Prostate gland (tissue), 2 donors: ENCODE data around the gene PARP16.

Experiments used
- POLR2A ChIP-seq: fragments of 450-650 bp; IDR thresholded peaks from one replicate; pipeline ENCODE4 v1.6.1; 2016; ENCODE audit warnings: antibody characterized with exemption, mild to moderate bottlenecking
- TF ChIP-seq, protein P1 (sequence below), 4 experiments: fragments of 200-600 bp in 2 of 4; fragments of 450-650 bp in 2 of 4; sonication (generic) in 2 of 4; IDR thresholded peaks; 1 replicate in 3 of 4; 2 replicates in 1 of 4; pipeline ENCODE4 v1.5.1; 2016 to 2019; ENCODE audit warnings: antibody characterized with exemption in 4 of 4, mild to moderate bottlenecking in 2 of 4, moderate library complexity in 2 of 4

DNA sequence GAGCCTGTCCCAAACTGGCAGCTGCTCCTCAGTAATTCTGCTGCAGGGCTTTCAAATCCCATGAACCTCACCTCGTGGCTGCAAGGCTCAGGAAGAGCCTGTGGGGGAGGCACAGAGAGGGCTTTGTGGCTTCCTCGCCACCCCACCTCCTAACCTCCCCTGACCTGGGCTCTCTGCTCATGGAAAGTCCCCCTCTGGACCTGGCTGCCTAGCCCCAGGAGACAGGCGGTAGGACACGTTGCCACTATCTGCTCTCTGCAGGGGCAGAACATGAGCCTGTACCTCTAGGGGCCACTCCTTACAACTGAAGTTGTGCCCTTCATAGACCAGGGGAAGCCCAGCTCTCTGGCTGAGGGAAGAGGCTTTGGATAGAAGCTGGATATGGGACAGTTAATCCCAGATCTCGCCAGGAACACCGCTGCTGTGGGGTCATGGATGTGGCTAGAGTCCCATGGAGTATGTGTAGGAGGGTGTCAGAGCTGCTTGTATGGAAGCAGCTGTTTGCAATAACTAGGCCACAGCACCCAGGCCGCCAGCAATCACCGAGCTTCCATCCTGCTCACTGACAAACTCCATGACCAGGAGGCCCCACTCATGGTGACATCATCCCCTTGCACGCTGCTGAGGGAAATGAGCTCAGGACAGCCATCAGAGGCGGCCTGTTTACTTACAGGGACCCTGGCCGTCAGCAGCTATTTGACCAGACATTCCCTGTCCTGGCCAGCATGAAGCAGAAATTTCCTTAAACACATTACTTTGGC is 41.4 kb downstream of the PARP16 start:
- no peak for TF ChIP-seq POLR2A
- TF ChIP-seq, protein P1, sequence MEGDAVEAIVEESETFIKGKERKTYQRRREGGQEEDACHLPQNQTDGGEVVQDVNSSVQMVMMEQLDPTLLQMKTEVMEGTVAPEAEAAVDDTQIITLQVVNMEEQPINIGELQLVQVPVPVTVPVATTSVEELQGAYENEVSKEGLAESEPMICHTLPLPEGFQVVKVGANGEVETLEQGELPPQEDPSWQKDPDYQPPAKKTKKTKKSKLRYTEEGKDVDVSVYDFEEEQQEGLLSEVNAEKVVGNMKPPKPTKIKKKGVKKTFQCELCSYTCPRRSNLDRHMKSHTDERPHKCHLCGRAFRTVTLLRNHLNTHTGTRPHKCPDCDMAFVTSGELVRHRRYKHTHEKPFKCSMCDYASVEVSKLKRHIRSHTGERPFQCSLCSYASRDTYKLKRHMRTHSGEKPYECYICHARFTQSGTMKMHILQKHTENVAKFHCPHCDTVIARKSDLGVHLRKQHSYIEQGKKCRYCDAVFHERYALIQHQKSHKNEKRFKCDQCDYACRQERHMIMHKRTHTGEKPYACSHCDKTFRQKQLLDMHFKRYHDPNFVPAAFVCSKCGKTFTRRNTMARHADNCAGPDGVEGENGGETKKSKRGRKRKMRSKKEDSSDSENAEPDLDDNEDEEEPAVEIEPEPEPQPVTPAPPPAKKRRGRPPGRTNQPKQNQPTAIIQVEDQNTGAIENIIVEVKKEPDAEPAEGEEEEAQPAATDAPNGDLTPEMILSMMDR (IDR thresholded peaks at IDR 0.05), result no peak
